ENCODE measurements around the gene NCBP2L.

DNA sequence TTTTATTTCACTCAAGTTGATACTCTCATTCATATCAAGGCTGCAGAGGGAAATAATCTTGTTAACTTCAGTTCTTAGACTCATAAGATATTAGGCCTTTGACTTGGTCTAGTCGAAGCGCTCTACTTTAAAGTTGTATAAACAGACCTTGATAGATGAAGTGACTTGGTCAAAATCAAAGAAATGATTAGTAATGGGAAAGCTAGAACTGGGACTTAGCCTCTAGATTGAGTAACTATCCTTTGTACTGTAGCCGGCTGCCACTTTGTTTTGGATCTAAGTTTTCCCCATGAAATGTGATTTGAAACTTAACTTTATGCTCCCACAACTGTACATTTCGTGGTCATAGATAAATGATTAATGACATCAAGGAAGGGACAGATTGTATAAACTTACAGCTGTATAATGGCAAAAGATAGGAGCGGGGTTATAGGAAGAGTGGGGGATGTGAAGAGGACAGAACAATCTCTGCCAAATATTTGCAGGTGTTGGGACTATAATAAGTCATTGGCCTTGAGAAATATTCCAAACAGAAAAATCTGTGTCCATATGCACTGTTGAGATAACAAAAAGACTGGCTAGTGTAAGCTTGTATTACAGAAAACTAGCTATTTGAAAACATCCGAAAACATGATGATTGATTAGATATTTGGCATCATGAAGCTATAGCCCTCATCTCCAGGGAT lies 65.3 kb downstream of the NCBP2L start:
- TF ChIP-seq TARDBP (IDR thresholded peaks at IDR 0.05) (no peak), SP1 (IDR thresholded peaks at IDR 0.05) (no peak), ELF4 (IDR thresholded peaks at IDR 0.05) (no peak), BHLHE40 (IDR thresholded peaks at IDR 0.05; ENCODE audit: borderline replicate concordance) (no peak), NFRKB (IDR thresholded peaks at IDR 0.05) (no peak), LEF1 (IDR thresholded peaks at IDR 0.05; ENCODE audit: borderline replicate concordance) (no peak), HDGF (IDR thresholded peaks at IDR 0.05; ENCODE audit: borderline replicate concordance) (no peak), FOXK2 (IDR thresholded peaks at IDR 0.05) (no peak)
- TF ChIP-seq, protein P1, sequence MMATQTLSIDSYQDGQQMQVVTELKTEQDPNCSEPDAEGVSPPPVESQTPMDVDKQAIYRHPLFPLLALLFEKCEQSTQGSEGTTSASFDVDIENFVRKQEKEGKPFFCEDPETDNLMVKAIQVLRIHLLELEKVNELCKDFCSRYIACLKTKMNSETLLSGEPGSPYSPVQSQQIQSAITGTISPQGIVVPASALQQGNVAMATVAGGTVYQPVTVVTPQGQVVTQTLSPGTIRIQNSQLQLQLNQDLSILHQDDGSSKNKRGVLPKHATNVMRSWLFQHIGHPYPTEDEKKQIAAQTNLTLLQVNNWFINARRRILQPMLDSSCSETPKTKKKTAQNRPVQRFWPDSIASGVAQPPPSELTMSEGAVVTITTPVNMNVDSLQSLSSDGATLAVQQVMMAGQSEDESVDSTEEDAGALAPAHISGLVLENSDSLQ (IDR thresholded peaks at IDR 0.05): no peak
